Measurements from ENCODE around the gene CD302. TPM values are rescaled to one million over a fixed set of nuclear protein-coding genes. Genes with fewer than 3 reads are reported as not detected.
A peak's percentile ranks its signal among the peaks of the same experiment; 100 is the strongest.
"Not testable (repeated sequence)": the region's sequence is repeated elsewhere in the genome, so short reads cannot be mapped to it uniquely, and the experiment has no call there.

Gene CD302
- total RNA-seq, 4 donors from 2014 or later: 79.6 to 194 (median 121) TPM

GRCh38 chr2:159737917-159738296, 60.1 kb downstream of the CD302 start:
- peak; percentile 33 for ATAC-seq (ENCODE audit: low FRiP score)
- DNase-seq (ENCODE audit: low spot score): no peak
- no peak for TF ChIP-seq CTCF (IDR thresholded peaks at IDR 0.05)

- TF ChIP-seq CTCF (IDR thresholded peaks at IDR 0.05): no peak
- DNase-seq (ENCODE audit: low spot score) (no peak), ATAC-seq (ENCODE audit: low FRiP score) (no peak)
These were observed 60.6 kb downstream of the CD302 start for GRCh38 chr2:159737292-159737916.

GRCh38 chr2:159736048-159736447, 62.0 kb downstream of the CD302 start:
- ATAC-seq (ENCODE audit: low FRiP score) (no peak), DNase-seq (ENCODE audit: low spot score) (no peak)
- no peak for TF ChIP-seq CTCF (IDR thresholded peaks at IDR 0.05)

GRCh38 chr2:159735648-159736047, 62.4 kb downstream of the CD302 start:
- no peak for ATAC-seq (ENCODE audit: low FRiP score)
- TF ChIP-seq CTCF (IDR thresholded peaks at IDR 0.05): no peak
- no peak for DNase-seq (ENCODE audit: low spot score)

- no peak for ATAC-seq (ENCODE audit: low FRiP score)
- TF ChIP-seq CTCF (IDR thresholded peaks at IDR 0.05): no peak
- no peak for DNase-seq (ENCODE audit: low spot score)
These were observed 69.4 kb downstream of the CD302 start for GRCh38 chr2:159728629-159729028.

GRCh38 chr2:159725713-159726112, 72.3 kb downstream of the CD302 start:
- ATAC-seq (ENCODE audit: low FRiP score) (no peak), DNase-seq (ENCODE audit: low spot score) (no peak)
- no peak for TF ChIP-seq CTCF (IDR thresholded peaks at IDR 0.05)

- not testable (repeated sequence) for DNase-seq (ENCODE audit: low spot score); ATAC-seq (ENCODE audit: low FRiP score)
These were observed 73.0 kb downstream of the CD302 start for GRCh38 chr2:159724795-159725572.
